HEK293T (cell line): ENCODE data around the gene MICU2.

Experiments used
- CTCF ChIA-PET: fragments of 350-600 bp; formaldehyde crosslinking; extraction: SDS; loops from one replicate; lab custom pipeline; 2021; ENCODE audit warnings: antibody characterized with exemption, inconsistent platforms; lab: Yijun Ruan, JAX
- POLR2A ChIA-PET: fragments of 350-600 bp; formaldehyde crosslinking; extraction: SDS; loops from one replicate; lab custom pipeline; 2020; ENCODE audit warnings: antibody characterized with exemption, inconsistent platforms; lab: Yijun Ruan, JAX
- DNase-seq: peaks from one replicate; pipeline ENCODE4 v3.0.0; 2012; ENCODE audit warnings: mixed read lengths; ENCODE audit errors: extremely low spot score
- ARNT ChIP-seq: fragments of 450-650 bp; IDR thresholded peaks from 2 replicates; pipeline ENCODE4 v1.6.1; 2017; ENCODE audit warnings: mild to moderate bottlenecking
- BHLHE40 ChIP-seq: fragments of 450-650 bp; IDR thresholded peaks from 2 replicates; pipeline ENCODE4 v1.6.1; 2016; ENCODE audit warnings: mild to moderate bottlenecking, moderate library complexity, borderline replicate concordance
- CTBP1 ChIP-seq: fragments of 450-650 bp; IDR thresholded peaks from 2 replicates; pipeline ENCODE4 v1.6.1; 2016; ENCODE audit warnings: borderline replicate concordance
- ELF4 ChIP-seq: fragments of 450-650 bp; IDR thresholded peaks from 2 replicates; pipeline ENCODE4 v1.6.1; 2017; ENCODE audit warnings: antibody characterized with exemption
- FOXA1 ChIP-seq: fragments of 450-650 bp; IDR thresholded peaks from 2 replicates; pipeline ENCODE4 v1.6.1; 2016; ENCODE audit warnings: mild to moderate bottlenecking
- FOXK2 ChIP-seq: fragments of 450-650 bp; IDR thresholded peaks from 2 replicates; pipeline ENCODE4 v1.6.1; 2016; ENCODE audit warnings: mild to moderate bottlenecking
- FOXM1 ChIP-seq: fragments of 450-650 bp; IDR thresholded peaks from 2 replicates; pipeline ENCODE4 v1.6.1; 2017; ENCODE audit warnings: mild to moderate bottlenecking, borderline replicate concordance
- HDGF ChIP-seq: fragments of 450-650 bp; IDR thresholded peaks from 2 replicates; pipeline ENCODE4 v1.6.1; 2017; ENCODE audit warnings: antibody characterized with exemption, borderline replicate concordance
- L3MBTL2 ChIP-seq: fragments of 450-650 bp; conservative IDR thresholded peaks from 2 replicates; pipeline ENCODE4 v1.6.1; 2016; ENCODE audit warnings: mild to moderate bottlenecking
- LEF1 ChIP-seq: fragments of 450-650 bp; IDR thresholded peaks from 2 replicates; pipeline ENCODE4 v1.6.1; 2017; ENCODE audit warnings: mild to moderate bottlenecking, borderline replicate concordance
- NFRKB ChIP-seq: fragments of 450-650 bp; IDR thresholded peaks from 2 replicates; pipeline ENCODE4 v1.6.1; 2016; ENCODE audit warnings: mild to moderate bottlenecking, moderate library complexity
- PKNOX1 ChIP-seq: fragments of 450-650 bp; IDR thresholded peaks from 2 replicates; pipeline ENCODE4 v1.6.1; 2016
- SP1 ChIP-seq: fragments of 450-650 bp; IDR thresholded peaks from 2 replicates; pipeline ENCODE4 v1.6.1; 2017
- SUZ12 ChIP-seq: fragments of 450-650 bp; IDR thresholded peaks from 2 replicates; pipeline ENCODE4 v1.6.1; 2016; ENCODE audit warnings: mild to moderate bottlenecking
- TARDBP ChIP-seq: fragments of 450-650 bp; IDR thresholded peaks from 2 replicates; pipeline ENCODE4 v1.6.1; 2016
- ZNF384 ChIP-seq: fragments of 450-650 bp; IDR thresholded peaks from 2 replicates; pipeline ENCODE4 v1.6.1; 2016

MICU2 gene

GRCh38 chr13:21544515-21544914 lies 59.5 kb downstream of the MICU2 start:
- DNase-seq, result no peak
- TF ChIP-seq NFRKB (no peak), ELF4 (no peak), ZNF384 (no peak), ARNT (no peak), L3MBTL2 (no peak), HDGF (no peak), FOXK2 (no peak), FOXM1 (no peak), BHLHE40 (no peak)
- CTCF ChIA-PET, result no interaction called here
- POLR2A ChIA-PET, result no interaction called here

- no peak for TF ChIP-seq FOXK2
- no peak for DNase-seq
- ChIA-PET POLR2A (no interaction called here), CTCF (no interaction called here)
These were observed 61.4 kb downstream of the MICU2 start for GRCh38 chr13:21542563-21542962.

DNA sequence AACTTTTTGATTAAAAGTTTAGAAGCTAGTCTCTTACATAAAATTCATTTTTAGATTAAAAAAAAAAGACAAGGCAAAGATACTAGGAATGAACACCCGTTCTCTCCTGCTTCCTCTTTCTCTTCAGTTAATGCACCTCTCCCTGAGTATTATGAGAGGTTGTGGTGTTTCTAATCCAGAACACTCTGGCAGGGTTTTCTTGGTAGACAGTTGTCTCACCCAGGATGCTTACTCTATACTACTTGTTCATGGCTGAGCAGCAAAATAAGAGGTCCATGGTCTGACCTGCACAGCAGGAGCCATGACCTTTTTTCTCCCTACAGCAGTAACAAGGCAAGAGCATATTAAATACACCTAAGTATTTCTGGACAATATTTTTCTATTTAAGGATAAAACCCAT lies 62.0 kb downstream of the MICU2 start:
- ChIA-PET CTCF (no interaction called here), POLR2A (no interaction called here)
- DNase-seq, result no peak
- no peak for TF ChIP-seq LEF1
- TF ChIP-seq ZNF384, result no peak
- TF ChIP-seq SUZ12, result no peak
- TF ChIP-seq FOXA1, result no peak
- TF ChIP-seq NFRKB, result no peak
- no peak for TF ChIP-seq FOXM1
- no peak for TF ChIP-seq PKNOX1
- TF ChIP-seq HDGF, result no peak
- no peak for TF ChIP-seq L3MBTL2
- TF ChIP-seq FOXK2, result no peak
- TF ChIP-seq TARDBP, result no peak
- no peak for TF ChIP-seq SP1
- TF ChIP-seq ARNT, result no peak
- TF ChIP-seq ELF4, result no peak
- TF ChIP-seq BHLHE40, result no peak
- no peak for TF ChIP-seq CTBP1

- no peak for DNase-seq
- POLR2A ChIA-PET, result no interaction called here
- CTCF ChIA-PET, result no interaction called here
- TF ChIP-seq FOXK2, result no peak
- TF ChIP-seq TARDBP, result no peak
- TF ChIP-seq CTBP1, result no peak
- no peak for TF ChIP-seq NFRKB
- TF ChIP-seq ZNF384, result no peak
- TF ChIP-seq LEF1, result no peak
- TF ChIP-seq HDGF, result no peak
- no peak for TF ChIP-seq PKNOX1
- TF ChIP-seq ARNT, result no peak
These were observed 62.7 kb downstream of the MICU2 start for GRCh38 chr13:21541271-21541670.

DNA sequence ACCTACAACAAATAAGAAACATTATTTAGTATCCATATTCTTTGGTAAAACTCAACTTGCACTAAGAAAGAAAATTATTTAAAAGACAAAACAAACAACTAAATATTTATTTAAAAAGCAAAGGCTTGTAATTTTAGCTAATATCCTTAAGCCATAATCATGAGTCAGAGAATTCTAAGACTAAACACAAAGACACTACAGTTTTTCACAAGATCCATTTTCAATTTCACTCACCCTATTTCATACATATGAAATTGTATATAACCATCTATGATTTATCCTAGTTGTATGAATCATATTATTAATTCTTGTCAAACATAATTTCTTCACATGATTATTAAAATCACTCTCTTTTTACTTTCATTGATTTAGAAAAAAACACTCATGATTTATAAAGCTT lies 64.3 kb downstream of the MICU2 start:
- ChIA-PET CTCF (no interaction called here), POLR2A (no interaction called here)
- no peak for TF ChIP-seq BHLHE40
- no peak for TF ChIP-seq NFRKB
- no peak for DNase-seq

DNA sequence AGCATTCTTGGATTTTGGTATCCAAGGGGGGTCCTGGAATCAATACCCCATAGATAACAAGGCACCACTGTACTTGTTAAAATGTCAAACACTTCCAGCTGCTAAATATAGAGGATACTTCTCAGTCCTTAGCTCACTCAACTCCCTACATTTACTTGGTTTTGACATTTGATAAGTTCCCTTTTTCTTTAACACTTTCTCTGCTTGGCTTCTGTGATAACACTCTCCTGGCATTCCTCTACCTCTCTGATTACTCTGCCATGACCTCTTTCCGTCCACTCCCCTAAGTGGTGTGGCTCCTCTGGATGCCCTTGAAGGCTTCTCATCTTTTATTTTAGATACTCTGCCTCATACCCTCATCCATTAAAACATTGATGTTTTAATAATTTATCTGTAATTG lies 65.2 kb downstream of the MICU2 start:
- CTCF ChIA-PET, result no interaction called here
- no peak for DNase-seq
- no peak for TF ChIP-seq FOXK2
- no peak for TF ChIP-seq ZNF384
- TF ChIP-seq BHLHE40, result no peak
- no peak for TF ChIP-seq SP1
- TF ChIP-seq LEF1, result no peak
- no peak for TF ChIP-seq FOXM1
- TF ChIP-seq NFRKB, result no peak
- no peak for TF ChIP-seq FOXA1
- TF ChIP-seq ARNT, result no peak
- TF ChIP-seq L3MBTL2, result no peak
- TF ChIP-seq PKNOX1, result no peak
- TF ChIP-seq TARDBP, result no peak
- TF ChIP-seq HDGF, result no peak
- no peak for TF ChIP-seq ELF4
- TF ChIP-seq CTBP1, result no peak
- no peak for TF ChIP-seq SUZ12
- POLR2A ChIA-PET, result no interaction called here

GRCh38 chr13:21538280-21538679 lies 65.7 kb downstream of the MICU2 start:
- TF ChIP-seq FOXM1 (no peak), NFRKB (no peak), ELF4 (no peak), SUZ12 (no peak), FOXA1 (no peak), ZNF384 (no peak), LEF1 (no peak), HDGF (no peak), CTBP1 (no peak), PKNOX1 (no peak)
- ChIA-PET POLR2A (no interaction called here), CTCF (no interaction called here)
- no peak for DNase-seq
